H1 (cell line): ENCODE results near the gene CLIP4. TPM values are rescaled to one million over a fixed set of nuclear protein-coding genes. Genes with fewer than 3 reads are reported as not detected.

Source experiments
- CTCF ChIA-PET: fragments of 300-600 bp; sonication (Branson Sonifier 250); formaldehyde crosslinking; loops from one replicate; lab custom pipeline; 2021; ENCODE audit not compliant: partially characterized antibody; lab: Charles Lee
- POLR2A ChIA-PET: fragments of 300-600 bp; sonication (Branson Sonifier 250); formaldehyde crosslinking; loops from one replicate; lab custom pipeline; 2021; ENCODE audit warnings: inconsistent platforms; ENCODE audit not compliant: partially characterized antibody; lab: Charles Lee
- DNase-seq, 2 experiments: peaks; one replicate each; pipeline versions ENCODE4 v3.0.0 to v3.0.0-alpha.2; 2010 to 2022; ENCODE audit warnings: low spot score in 2 of 2, low read depth in 1 of 2, mixed read lengths in 1 of 2
- FAIRE-seq: peaks from 2 replicates; lab custom pipeline; 2011; peaks lifted over from hg19 to GRCh38; lab: Jason Lieb, UNC
- H2AFZ ChIP-seq: 2 replicates; pipeline ENCODE4 v1.8.1; 2012; ENCODE audit warnings: low read length, inconsistent platforms
- H2AK5ac ChIP-seq: 2 replicates; pipeline ENCODE4 v1.6.1; 2013; ENCODE audit warnings: low read depth, low read length
- H2BK120ac ChIP-seq: replicated peaks from 2 replicates; pipeline ENCODE3; 2013; ENCODE audit warnings: low read depth, low read length, inconsistent platforms
- H2BK12ac ChIP-seq: 2 replicates; pipeline ENCODE4 v1.6.1; 2013; ENCODE audit warnings: low read depth, low read length
- H2BK15ac ChIP-seq: 2 replicates; pipeline ENCODE4 v1.6.1; 2013; ENCODE audit warnings: low read length
- H2BK20ac ChIP-seq: 2 replicates; pipeline ENCODE4 v1.6.1; 2013; ENCODE audit warnings: low read length
- H2BK5ac ChIP-seq: 2 replicates; pipeline ENCODE4 v1.6.1; 2013; ENCODE audit warnings: low read depth, low read length
- H3K14ac ChIP-seq: 2 replicates; pipeline ENCODE4 v1.6.1; 2013; ENCODE audit warnings: inconsistent platforms; ENCODE audit not compliant: insufficient read length
- H3K18ac ChIP-seq: 2 replicates; pipeline ENCODE4 v1.6.1; 2013; ENCODE audit warnings: low read length; ENCODE audit errors: extremely low read depth
- H3K23ac ChIP-seq: 2 replicates; pipeline ENCODE4 v1.6.1; 2013; ENCODE audit warnings: inconsistent platforms; ENCODE audit not compliant: insufficient read length
- H3K23me2 ChIP-seq: 2 replicates; pipeline ENCODE4 v1.6.1; 2013; ENCODE audit warnings: low read depth, low read length
- H3K27ac ChIP-seq: 2 replicates; pipeline ENCODE4 v1.6.1; 2011; ENCODE audit warnings: low read depth, low read length, inconsistent platforms
- H3K27me3 ChIP-seq, 4 experiments: replicated peaks in 1 of 4; 1 replicate in 1 of 4; 2 replicates in 3 of 4; pipeline versions ENCODE4 v1.6.1 to v1.8.1; 2011 to 2013; ENCODE audit warnings: low read length in 3 of 4, mild to moderate bottlenecking in 3 of 4, inconsistent platforms in 2 of 4, mixed read lengths in 2 of 4, moderate library complexity in 1 of 4; ENCODE audit not compliant: control insufficient read depth in 3 of 4, insufficient read depth in 3 of 4; ENCODE audit errors: extremely low read depth in 1 of 4
- H3K36me3 ChIP-seq, 4 experiments: 2 replicates each; pipeline versions ENCODE4 v1.6.1 to v1.8.1; 2011 to 2013; ENCODE audit warnings: mild to moderate bottlenecking in 4 of 4, low read length in 3 of 4, moderate library complexity in 2 of 4, control low read depth in 1 of 4, inconsistent platforms in 1 of 4; ENCODE audit not compliant: insufficient read depth in 4 of 4, control insufficient read depth in 2 of 4
- H3K4ac ChIP-seq: replicated peaks from 2 replicates; pipeline ENCODE3; 2013; ENCODE audit warnings: low read length, low read depth, mixed read lengths, inconsistent platforms; ENCODE audit not compliant: insufficient read length
- H3K4me1 ChIP-seq, 4 experiments: replicated peaks in 1 of 4; 1 replicate in 1 of 4; 2 replicates in 3 of 4; pipeline versions ENCODE4 v1.6.1 to v1.8.1; 2011 to 2013; ENCODE audit warnings: low read length in 3 of 4, inconsistent platforms in 2 of 4, mixed read lengths in 1 of 4; ENCODE audit not compliant: insufficient read depth in 4 of 4, control insufficient read depth in 3 of 4
- H3K4me2 ChIP-seq, 2 experiments: 2 replicates each; pipeline versions ENCODE4 v1.6.1 to v1.8.1; 2011 to 2013; ENCODE audit warnings: low read depth in 2 of 2, low read length in 2 of 2, control low read depth in 1 of 2, inconsistent platforms in 1 of 2, mild to moderate bottlenecking in 1 of 2; ENCODE audit not compliant: insufficient read depth in 1 of 2
- H3K4me3 ChIP-seq, 4 experiments: fragments of 200-600, 300-600 bp in 1 of 4; sonication (generic), shearing (Covaris generic), sonication (Bioruptor Twin) in 1 of 4; 2 replicates each; pipeline versions ENCODE4 v1.5.1 to v1.8.1; 2011 to 2016; ENCODE audit warnings: low read length in 4 of 4, low read depth in 3 of 4, control low read depth in 2 of 4, inconsistent platforms in 2 of 4, mild to moderate bottlenecking in 2 of 4, mixed read lengths in 1 of 4, moderate library complexity in 1 of 4; ENCODE audit not compliant: insufficient read depth in 2 of 4; ENCODE audit errors: extremely low read depth in 1 of 4
- H3K56ac ChIP-seq: replicated peaks from 2 replicates; pipeline ENCODE3; 2013; ENCODE audit warnings: low read depth, mild to moderate bottlenecking, mixed read lengths, low read length, inconsistent platforms; ENCODE audit not compliant: insufficient read length
- H3K79me1 ChIP-seq: 2 replicates; pipeline ENCODE4 v1.6.1; 2013; ENCODE audit warnings: low read depth, low read length, control low read depth
- H3K79me2 ChIP-seq, 2 experiments: 2 replicates each; pipeline versions ENCODE4 v1.6.1 to v1.8.1; 2012 to 2013; ENCODE audit warnings: low read length in 2 of 2, mild to moderate bottlenecking in 2 of 2, inconsistent platforms in 1 of 2; ENCODE audit not compliant: insufficient read depth in 2 of 2, control insufficient read depth in 1 of 2
- H3K9ac ChIP-seq, 4 experiments: replicated peaks in 1 of 4; 1 replicate in 1 of 4; 2 replicates in 3 of 4; pipeline versions ENCODE4 v1.6.1 to v1.8.1; 2011 to 2013; ENCODE audit warnings: low read depth in 3 of 4, low read length in 3 of 4, control low read depth in 2 of 4, mild to moderate bottlenecking in 2 of 4, moderate library complexity in 2 of 4, inconsistent platforms in 1 of 4; ENCODE audit errors: extremely low read depth in 1 of 4
- H3K9me3 ChIP-seq, 2 experiments: 2 replicates each; pipeline versions ENCODE4 v1.6.1 to v1.8.1; 2012 to 2013; ENCODE audit warnings: mild to moderate bottlenecking in 2 of 2, moderate library complexity in 2 of 2, control low read depth in 1 of 2, inconsistent platforms in 1 of 2, low read depth in 1 of 2, low read length in 1 of 2, mixed read lengths in 1 of 2; ENCODE audit not compliant: insufficient read depth in 2 of 2
- H4K20me1 ChIP-seq, 2 experiments: replicated peaks in 1 of 2; 2 replicates each; pipeline versions ENCODE3 to v1.8.1; 2011 to 2013; ENCODE audit warnings: inconsistent platforms in 2 of 2, low read length in 2 of 2, mild to moderate bottlenecking in 1 of 2; ENCODE audit not compliant: insufficient read depth in 2 of 2, control insufficient read depth in 1 of 2
- H4K5ac ChIP-seq: 2 replicates; pipeline ENCODE4 v1.6.1; 2013; ENCODE audit warnings: low read length, low read depth, mixed read lengths, inconsistent platforms; ENCODE audit not compliant: insufficient read length
- H4K8ac ChIP-seq: 2 replicates; pipeline ENCODE4 v1.8.0; 2013; ENCODE audit warnings: mild to moderate bottlenecking, moderate library complexity, low read length, inconsistent platforms; ENCODE audit not compliant: insufficient read depth; ENCODE audit errors: extremely low read depth
- H4K91ac ChIP-seq: replicated peaks from 2 replicates; pipeline ENCODE3; 2013; ENCODE audit warnings: low read length, mixed read lengths, inconsistent platforms; ENCODE audit not compliant: insufficient read length
- GABPA ChIP-seq: IDR thresholded peaks from 2 replicates; pipeline ENCODE4 v1.6.1; 2011; ENCODE audit warnings: mild to moderate bottlenecking, low read length, moderate library complexity, borderline replicate concordance; ENCODE audit not compliant: insufficient read depth
- GTF2F1 ChIP-seq: IDR thresholded peaks from 2 replicates; pipeline ENCODE4 v1.6.1; 2012; ENCODE audit warnings: low read depth, low read length, improper control_type of control experiment, borderline replicate concordance
- SUZ12 ChIP-seq: fragments of 200-600 bp; sonication (generic); IDR thresholded peaks from 2 replicates; pipeline ENCODE4 v1.6.1; 2012; ENCODE audit warnings: mild to moderate bottlenecking, inconsistent platforms, low read length, moderate library complexity, mixed read lengths
- TCF12 ChIP-seq: IDR thresholded peaks from 2 replicates; pipeline ENCODE4 v1.6.1; 2011; ENCODE audit warnings: low read depth, mild to moderate bottlenecking, low read length
- WGBS, 2 experiments: shearing (Covaris generic) in 1 of 2; methylation state at CpG; one replicate each; pipeline versions ENCODE4 v1.1.6 to v1.1.7; 2013 to 2015; ENCODE audit warnings: low lambda C conversion rate in 2 of 2, mixed read lengths in 2 of 2, inconsistent platforms in 1 of 2, low coverage in 1 of 2, missing lambda C conversion rate in 1 of 2; ENCODE audit not compliant: insufficient replicate concordance in 2 of 2, insufficient coverage in 1 of 2, insufficient read length in 1 of 2; ENCODE audit errors: extremely low coverage in 1 of 2, missing lambda C conversion rate in 1 of 2; 5-methylcytosine and 5-hydroxymethylcytosine counted together
- polyA plus RNA-seq, 7 experiments: library from polyadenylated mRNA; depleted of rRNA in 3 of 7; stranded (reverse) in 5 of 7; unstranded in 2 of 7; fragments of >200 nt in 5 of 7; fragments of 200-250 nt in 2 of 7; gene quantifications; 1 replicate in 5 of 7; 2 replicates in 1 of 7; 4 replicates in 1 of 7; pipeline versions ENCODE4 v1.2.1 to v1.2.3, GENCODE V29; 2011 to 2013; ENCODE audit warnings: missing spikeins in 2 of 7, mixed read lengths in 2 of 7
- total RNA-seq: library from RNA; stranded (reverse); fragmentation: NEBNext Ultra II Directional; extraction: Animal tissue kit (Norgen Biotek cat#: 25700); gene quantifications from 2 replicates; pipeline ENCODE4 v1.2.1, GENCODE V29; 2021

The CLIP4 gene
- total and polyA plus RNA-seq, 2 of the 8 experiments (the other 6 are each of a cell fraction or from before 2014, with no cell fraction given): 0.08 to 0.09 TPM

- no peak overlapping the region for H3K14ac ChIP-seq
- H3K9ac ChIP-seq: no peak overlapping the region
- H3K27me3 ChIP-seq: no peaks in the 10 kb centered on the region
- CTCF ChIA-PET: interaction anchor here (1.0 to 1.3 kb wide), 3 partner anchors 31 to 60 kb away, joined by 3 to 4 read pairs (median 3); no protein-coding TSS in a partner anchor
- no peak overlapping the region for H2BK5ac ChIP-seq
- no peaks in the 10 kb centered on the region for H3K79me1 ChIP-seq
- no peak overlapping the region for H3K23ac ChIP-seq
- no peak overlapping the region for H2AK5ac ChIP-seq
- no peak overlapping the region for H3K56ac ChIP-seq
- no peaks in the 10 kb centered on the region for H3K23me2 ChIP-seq
- no peak for DNase-seq
- H2BK120ac ChIP-seq: no peak overlapping the region
- no peak overlapping the region; the same call in 1 of the 2 replicates for H2AFZ ChIP-seq
- no peaks in the 10 kb centered on the region for H3K9me3 ChIP-seq
- POLR2A ChIA-PET: no interaction called here
- H3K27ac ChIP-seq: no peak overlapping the region
- H3K79me2 ChIP-seq: no peaks in the 10 kb centered on the region
- no peak overlapping the region for H2BK15ac ChIP-seq
- no peaks in the 10 kb centered on the region for H3K36me3 ChIP-seq
- no peak overlapping the region for H2BK20ac ChIP-seq
- H4K20me1 ChIP-seq: no peaks in the 10 kb centered on the region
- no peak overlapping the region for H3K4me3 ChIP-seq
- no peak for FAIRE-seq
- no peak overlapping the region for H3K4me2 ChIP-seq
- no peak overlapping the region for H3K18ac ChIP-seq
- no peaks in the 10 kb centered on the region; a peak in 1 of 7 replicates for H3K4me1 ChIP-seq
- H4K91ac ChIP-seq: no peak overlapping the region
- H3K4ac ChIP-seq: no peak overlapping the region
- no peak overlapping the region for H4K8ac ChIP-seq
- 66% methylated on average over 3 of the region's 3 CpGs; no CpG with 5 or more reads in 1 of the 2 experiments for WGBS, 2 experiments
- no peak overlapping the region for H4K5ac ChIP-seq
- H2BK12ac ChIP-seq: no peak overlapping the region
- TF ChIP-seq GABPA (no peak), SUZ12 (no peak), GTF2F1 (no peak), TCF12 (no peak)
Measured at GRCh38 chr2:29147963-29148362, 32.7 kb downstream of the CLIP4 start.
